HG03196 (cell line): ENCODE data around the gene RASL12.

Source experiments
- ATAC-seq: cut with Tn5 transposase; IDR thresholded peaks from one replicate; pipeline ENCODE4 v1.9.1; 2021; ENCODE audit not compliant: unreplicated experiment

The RASL12 gene

DNA sequence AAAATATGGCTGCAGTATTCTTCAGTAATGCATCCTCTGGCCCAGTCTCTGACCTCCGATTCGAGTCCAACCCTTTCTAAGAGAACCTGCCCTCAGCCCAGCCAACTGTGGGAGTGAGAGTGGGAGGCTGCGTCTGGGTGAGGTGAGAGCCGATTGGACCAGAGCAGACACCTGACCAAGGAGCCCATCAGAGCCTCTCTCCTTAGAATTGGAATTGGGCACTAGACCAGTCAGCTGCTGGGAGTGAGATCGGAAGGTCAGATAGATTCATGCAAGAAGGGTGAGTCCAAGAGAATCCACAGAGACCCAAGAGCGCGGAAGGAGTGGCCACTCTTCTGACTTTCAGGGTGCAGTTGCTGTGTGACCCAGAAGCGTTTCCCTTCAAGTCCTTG lies 10.2 kb downstream of the RASL12 start:
- ATAC-seq, result no peak

DNA sequence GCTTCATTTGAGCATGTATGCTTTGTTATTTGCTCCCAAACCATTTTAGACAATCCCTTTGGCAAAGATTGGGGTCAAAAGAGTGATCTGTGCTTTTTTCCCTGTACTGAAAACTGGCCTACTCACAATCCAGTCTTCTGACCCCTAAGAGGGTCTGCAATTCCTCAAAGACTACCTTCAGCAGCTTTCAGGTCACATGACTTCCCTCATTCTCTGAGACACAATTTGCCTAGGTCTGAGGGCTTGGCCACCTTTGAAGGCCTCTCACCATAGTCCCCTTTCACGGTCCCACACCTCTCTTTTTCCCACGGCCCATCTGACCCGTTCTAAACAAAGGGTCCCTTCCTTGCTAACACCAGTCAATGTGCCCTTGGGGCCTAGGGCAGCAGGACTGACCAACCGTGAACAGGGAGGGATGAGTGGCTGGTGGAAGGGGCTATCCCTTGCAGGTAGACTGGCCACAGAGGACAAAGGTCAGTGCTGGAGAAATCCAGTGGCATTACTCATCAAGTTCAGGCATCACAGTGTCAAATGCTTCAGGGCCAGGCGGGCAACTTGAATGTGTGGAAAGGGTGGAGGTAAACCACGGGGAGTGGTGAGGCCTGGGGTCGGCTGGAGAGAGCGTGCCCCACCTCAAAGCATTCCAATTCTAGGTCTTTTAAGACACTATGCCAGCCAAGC lies 10.8 kb downstream of the RASL12 start:
- ATAC-seq, result no peak

- no peak for ATAC-seq
Observed at GRCh38 chr15:65056106-65056505, 11.7 kb downstream of the RASL12 start.

- ATAC-seq, result no peak
Observed at GRCh38 chr15:65055201-65055870, 12.5 kb downstream of the RASL12 start.

DNA sequence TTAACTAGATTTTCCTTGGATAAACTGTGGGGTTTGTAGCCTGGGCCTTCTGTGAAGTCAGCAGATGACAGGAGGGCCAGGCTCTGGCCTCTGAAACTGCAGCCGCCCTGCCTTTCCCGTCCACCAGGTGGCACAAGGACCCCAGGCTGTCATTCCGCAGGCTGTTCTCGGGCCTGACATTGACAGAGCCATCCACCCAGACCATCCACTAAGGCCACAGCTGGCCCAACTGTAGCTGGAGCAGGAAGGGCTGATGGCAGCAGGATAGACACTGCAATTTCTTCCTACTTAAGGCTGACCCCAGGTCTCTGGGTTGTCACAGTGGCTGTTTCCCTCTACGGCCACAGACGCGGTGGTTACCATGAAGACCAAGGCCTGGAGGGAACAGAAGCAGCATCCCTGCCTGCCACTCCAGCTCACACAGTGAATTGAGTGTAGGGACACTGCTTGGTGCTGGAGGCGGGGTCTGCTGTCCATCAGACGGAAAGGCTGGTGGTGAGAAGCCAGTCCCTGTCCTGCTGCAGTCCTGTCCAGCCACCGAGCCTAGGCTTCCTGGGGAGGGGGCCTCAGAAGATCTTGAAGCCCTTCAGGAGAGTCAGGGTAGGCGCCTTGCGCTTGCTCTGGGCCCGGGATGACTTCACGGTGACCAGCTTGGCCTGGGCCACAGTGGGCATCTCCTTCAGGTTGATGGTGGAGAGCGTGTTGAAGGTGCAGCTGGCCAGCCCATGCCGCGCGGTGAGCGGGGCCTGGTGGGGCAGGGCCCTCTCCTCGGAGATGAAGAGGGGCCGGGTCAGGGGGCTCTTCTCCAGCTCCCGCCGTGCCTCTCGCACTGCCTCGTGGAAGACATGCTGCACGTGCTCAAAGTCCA lies 13.2 kb downstream of the RASL12 start:
- ATAC-seq, result no peak

GRCh38 chr15:65052956-65053355 lies 14.8 kb downstream of the RASL12 start:
- no peak for ATAC-seq

DNA sequence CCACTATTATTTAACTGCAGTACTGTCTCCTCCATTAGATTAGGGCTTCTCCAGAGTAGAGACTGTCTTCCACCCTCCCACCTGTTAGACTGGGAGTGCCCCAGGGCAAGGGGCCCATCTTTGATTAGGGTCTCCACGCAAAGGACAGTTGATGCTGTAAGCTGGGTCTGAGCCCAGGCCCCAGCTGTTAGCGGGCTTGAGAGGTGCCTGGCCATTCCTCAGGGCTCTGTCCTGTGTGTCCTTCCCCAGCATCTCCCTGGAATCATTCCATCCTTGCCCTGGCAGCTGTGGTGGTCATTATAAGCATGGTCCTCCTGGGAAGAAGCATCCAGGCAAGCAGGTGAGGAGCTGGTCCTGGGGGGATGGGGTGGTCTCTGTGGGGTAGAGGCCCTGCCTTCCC lies 16.5 kb downstream of the RASL12 start:
- no peak for ATAC-seq

DNA sequence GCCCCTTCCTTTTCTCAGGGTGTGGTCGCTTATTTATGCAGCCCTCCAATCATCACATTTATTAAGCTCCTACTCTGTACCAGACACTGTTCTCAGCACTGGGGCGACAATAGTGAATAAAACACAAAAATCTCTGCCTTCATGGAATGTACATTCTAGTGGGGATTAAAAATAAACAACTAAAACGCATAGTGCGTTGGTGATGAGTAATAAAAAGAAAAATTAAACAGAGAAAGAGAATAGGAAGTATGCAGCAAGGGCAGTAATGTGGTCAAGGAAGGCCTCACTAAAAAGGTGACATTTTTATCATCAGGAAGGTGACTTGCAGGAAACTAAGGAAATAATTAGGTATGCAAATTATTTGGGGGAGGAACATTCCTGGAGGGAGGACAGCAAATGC lies 17.5 kb downstream of the RASL12 start:
- no peak for ATAC-seq

GRCh38 chr15:65049418-65049840 lies 18.4 kb downstream of the RASL12 start:
- ATAC-seq, result peak; percentile 54

- no peak for ATAC-seq
Observed at GRCh38 chr15:65048241-65048640, 19.6 kb downstream of the RASL12 start.

DNA sequence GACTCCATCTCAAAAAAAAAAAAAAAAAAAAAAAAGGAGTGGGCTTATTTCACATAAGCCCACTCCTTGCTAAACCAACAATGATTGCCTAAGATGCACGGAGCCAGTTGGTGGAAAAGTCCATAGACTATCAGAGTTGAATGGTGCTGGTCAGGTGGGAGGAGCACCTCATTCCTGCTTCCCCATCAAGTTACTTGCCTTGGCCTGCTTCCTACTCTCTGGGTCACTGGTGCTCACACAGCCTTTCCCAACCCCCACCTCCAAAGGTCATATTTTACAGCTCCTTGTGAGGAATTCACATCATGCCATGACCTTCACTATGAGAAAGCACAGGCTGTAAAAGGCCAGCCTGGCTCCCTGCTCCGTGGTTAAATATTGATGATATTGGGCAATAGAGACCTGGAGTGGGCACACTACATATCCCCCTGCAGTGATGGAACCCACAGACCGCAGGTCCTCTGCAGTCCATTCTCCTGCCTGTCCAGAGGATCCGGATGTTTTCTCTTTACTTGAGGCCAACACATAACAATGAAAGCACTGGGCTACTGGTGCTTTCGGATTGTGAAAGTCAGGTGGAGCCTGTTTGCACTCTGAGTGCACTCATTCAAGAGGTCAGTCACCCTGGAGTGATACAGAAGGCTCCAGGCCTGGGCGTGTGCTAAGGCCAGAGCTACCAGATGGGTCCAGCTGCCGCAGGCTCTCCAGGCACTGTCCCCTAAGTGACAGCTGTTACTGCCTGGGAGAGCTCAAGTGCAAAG lies 22.9 kb downstream of the RASL12 start, which contains the start of gene SLC51B:
Gene SLC51B (plus strand): TSS at position 664 of the 758 bp plus-strand sequence. CDS start 4,618 bp downstream, outside the sequence.
- no peak for ATAC-seq

GRCh38 chr15:65044218-65044617 lies 23.6 kb downstream of the RASL12 start:
- ATAC-seq, result peak; percentile 68

DNA sequence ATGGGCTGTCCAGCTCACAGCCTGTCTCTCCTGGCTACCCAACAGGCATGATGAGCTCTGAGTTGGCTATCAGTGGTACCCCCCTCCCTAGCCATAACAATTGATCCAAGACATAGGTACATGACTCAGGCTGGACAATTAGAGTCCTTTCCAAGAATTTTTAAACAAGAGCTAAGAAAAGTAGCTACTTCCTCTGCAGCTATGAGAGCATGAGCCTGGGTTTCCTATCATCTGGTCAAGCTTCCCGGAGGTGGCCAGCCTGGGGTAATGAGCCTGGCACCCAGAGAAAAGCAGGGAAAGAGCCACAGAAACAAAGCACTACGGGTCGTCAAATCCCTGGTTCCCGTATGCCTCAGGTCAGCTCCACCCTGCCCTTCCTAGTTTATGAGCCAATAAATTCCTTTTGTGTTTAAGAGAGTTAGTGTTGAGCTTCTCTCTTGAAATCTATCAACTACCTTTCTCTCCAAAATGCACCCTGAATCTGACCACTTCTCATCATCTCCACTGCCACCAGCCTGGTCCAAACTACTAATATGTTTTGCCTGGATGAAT lies 24.9 kb downstream of the RASL12 start:
- no peak for ATAC-seq

- no peak for ATAC-seq
Observed at GRCh38 chr15:65041787-65042186, 26.0 kb downstream of the RASL12 start.

- ATAC-seq, result no peak
Observed at GRCh38 chr15:65040461-65040860, 27.3 kb downstream of the RASL12 start.

DNA sequence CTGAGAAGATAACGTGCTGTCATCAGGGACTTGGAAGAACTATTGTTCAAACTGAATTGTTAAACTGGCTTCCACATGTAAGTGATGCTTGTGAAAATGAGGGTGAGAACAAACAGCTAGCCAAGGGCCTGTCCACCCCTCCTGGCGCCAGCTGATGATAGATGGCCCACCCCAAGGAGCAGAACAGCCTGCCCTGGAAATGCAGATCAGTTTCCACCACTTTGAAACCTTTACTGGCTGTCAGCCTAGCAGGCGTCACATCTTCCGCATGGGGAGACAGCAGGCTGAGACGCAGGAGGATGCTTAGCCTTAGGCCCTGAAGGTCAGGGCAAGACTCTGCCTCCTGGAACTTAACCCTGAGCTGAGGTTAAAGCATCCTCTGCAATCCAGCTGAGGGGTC lies 29.0 kb downstream of the RASL12 start:
- ATAC-seq, result no peak

- no peak for ATAC-seq
Observed at GRCh38 chr15:65038428-65038827, 29.4 kb downstream of the RASL12 start.

DNA sequence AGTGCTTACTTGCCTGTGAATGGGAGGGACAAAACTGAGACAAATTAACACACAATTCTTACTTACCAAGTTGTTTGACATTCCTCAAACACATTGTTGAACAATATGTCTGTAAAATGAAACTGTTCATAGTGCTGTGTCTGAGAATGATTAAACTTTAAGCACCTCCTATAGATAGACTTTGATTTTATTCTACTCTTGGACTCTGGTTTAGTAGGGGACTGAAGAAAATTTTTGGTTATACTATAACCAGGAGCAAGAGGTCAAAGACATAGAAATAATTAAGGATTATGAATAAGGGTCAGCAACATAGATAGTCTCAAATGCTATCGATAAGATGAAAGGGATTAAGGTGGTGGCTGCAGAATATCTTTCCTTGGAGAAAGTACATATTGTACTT lies 30.5 kb downstream of the RASL12 start:
- ATAC-seq, result no peak

DNA sequence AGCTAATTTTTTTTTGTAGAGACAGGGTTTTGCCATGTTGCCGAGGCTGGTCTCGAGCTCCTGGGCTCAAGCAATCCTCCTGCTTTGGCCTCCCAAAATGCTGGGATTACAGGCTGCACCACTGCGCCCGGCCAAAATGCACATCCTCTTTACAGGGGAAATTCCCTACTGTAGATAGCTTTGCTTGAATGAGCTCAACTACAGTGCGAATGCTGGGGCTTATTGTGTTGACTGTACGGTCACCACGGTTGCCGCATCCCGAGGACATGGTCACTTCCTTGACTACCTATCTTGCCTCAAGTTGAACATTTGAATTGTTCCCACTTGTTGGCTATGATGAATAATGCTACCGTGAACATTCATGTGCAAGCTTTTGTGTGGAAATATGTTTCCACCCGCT lies 33.1 kb downstream of the RASL12 start:
- ATAC-seq, result no peak

GRCh38 chr15:65033659-65034269 lies 34.0 kb downstream of the RASL12 start:
- no peak for ATAC-seq
